AG08395 (cell line): ENCODE results near the gene GNB1.
"Not testable (repeated sequence)": the region's sequence is repeated elsewhere in the genome, so short reads cannot be mapped to it uniquely, and the experiment has no call there.

ENCODE experiments used
- DNase-seq: peaks from one replicate; pipeline ENCODE4 v3.0.0; 2012; ENCODE audit warnings: mixed read lengths, low spot score

Gene GNB1

DNA sequence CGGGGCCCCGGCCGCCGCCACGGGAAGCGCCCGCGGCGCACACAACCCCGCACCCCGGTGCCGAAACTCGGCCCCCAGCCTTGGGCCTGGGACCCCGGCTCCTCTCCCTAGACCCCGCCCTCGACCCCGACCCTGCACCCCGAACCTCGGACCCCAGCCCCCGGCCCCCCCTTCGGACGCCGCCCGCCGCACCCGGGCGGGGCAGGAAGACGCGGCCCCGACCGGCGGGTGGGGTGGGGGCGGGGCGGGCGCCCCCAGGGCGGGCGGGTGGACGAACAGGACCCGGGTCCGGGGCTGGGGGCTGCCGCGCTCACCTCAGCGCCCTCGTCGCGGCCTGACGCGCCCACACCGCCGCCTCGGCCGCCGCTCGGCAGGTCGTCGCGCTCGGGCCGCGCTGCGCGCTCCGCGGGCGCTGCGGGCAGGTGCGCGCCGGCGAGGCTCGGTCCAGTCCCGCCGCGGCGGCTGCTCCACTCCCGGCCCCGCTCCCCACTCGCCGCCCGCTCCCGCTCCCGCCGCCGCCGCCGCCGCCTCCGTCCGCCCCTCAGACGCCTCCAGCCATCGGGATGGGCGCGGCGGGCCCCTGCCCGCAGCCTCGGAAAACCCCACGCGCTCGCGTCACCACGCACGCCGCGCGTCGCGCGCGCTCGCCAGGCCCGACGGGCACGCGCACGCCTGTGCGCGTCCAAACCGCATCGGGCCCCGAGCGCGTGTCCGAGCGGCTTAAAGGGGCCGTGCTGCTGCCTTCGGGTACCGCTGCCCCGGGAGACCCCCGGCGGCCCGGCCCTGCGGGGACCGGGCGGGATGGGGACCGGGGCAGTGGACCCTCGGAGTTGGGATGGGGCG is at the start of gene GNB1:
Gene GNB1 (minus strand): TSS at position 582 of the 843 bp plus-strand sequence. CDS start 65,634 bp downstream, outside the sequence.
- peak; percentile 96 for DNase-seq

DNA sequence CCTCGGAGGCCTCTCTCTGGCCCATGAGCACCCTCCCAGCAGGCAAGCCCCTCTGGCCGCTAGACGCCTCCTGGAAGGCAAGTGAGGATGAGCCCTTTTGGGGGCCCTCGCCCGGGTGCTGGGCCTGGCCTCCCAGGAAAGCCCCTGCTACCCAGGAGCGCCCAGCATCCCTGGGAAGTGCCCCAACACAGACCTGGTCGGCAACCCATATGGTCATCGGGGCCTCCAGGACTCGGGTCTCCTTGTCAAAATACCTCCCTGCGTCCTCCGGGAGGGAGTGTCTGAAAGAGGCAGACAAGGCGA is 49.2 kb upstream of the GNB1 start:
- DNase-seq = no peak

GRCh38 chr1:1939296-1940122 is 48.6 kb upstream of the GNB1 start:
- no peak for DNase-seq

DNA sequence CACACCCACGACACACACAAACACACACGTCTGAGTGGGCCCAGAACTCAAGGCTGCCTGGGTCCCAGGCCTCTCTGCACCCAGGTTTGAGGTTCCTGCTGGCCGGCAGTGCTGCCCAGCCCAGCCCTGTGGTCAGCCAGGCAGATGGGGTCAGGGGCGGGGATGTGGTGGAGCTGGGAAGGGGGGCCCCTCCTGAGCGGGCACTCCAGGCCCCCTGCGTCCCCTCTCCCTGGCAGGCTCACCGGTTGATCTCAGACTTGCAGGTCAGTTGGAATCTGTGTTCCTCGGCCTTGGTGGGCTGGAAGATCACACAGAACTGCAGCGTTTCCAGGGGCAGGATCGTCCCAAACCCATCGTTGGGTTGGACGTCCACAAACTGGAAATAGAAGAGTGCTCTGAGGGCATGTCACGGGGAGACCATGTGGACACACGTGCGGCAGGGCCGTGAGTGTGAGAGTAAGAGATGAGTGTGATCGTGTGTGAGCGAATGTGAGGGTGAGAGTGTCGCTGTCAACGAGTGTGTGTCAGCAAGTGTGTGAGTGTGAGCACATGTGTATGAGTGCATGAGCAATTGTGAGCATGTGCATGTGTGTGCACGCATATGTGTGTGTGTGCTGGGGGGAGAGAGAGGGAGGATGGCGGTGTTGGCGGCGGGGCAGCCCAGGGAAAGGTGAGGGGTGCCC is 47.9 kb upstream of the GNB1 start:
- DNase-seq = no peak

DNA sequence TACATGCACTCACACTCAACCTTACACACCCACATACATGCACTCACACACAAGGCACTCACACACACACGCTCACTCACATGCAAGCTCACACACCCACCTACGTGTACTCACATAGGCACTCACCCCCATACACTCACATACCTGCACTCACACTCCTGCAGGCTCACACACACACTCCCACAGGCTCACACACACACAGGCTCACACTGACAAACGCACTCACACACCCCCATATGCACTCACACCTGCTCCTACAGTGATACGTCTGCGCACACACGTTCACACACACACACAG is 47.3 kb upstream of the GNB1 start:
- no peak for DNase-seq

DNA sequence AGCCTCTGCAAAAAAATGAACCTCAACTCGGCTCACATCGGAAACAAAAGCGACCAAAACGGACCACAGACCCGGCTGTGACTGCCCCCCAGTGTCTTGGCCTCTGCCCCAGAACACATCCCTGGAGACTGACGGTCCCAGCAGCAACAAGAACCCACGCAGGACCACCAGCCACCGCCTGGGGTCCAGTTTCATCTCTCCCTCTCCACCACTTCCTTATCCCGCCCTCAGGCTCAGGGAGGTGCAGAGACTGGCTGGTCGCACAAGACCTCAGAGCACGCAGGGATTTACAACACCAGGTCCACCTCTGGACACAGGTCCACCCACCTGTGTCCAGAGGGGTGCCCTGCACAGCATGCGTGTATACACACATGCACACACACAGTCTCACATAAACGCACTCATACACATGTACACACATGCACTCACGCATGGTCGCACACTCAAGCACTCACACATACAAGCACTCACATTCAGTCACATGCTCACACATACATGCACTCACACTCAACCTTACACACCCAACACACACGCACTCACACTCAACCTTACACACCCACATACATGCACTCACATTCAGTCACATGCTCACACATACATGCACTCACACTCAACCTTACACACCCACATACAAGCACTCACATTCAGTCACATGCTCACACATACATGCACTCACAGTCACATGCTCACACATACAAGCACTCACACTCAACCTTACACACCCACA is 46.8 kb upstream of the GNB1 start:
- no peak for DNase-seq

DNA sequence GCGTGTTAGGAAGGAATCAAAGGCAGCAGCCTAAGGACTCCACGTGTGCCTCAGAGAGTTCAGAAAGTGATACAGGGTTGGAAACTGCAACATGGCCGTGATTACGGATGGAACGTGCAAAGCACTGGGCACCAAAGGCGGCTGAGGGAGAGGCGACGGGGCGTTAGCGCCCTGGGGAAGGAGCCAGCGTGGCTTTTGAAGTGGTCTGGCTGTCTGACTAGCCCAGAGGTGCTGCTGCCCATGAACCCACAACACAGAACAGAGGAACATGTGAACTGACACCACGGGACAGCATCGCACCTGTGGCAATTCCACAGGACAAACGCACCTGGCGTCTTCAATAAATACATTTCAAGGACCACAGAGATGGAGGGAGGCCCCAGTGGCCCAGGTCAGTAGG is 46.2 kb upstream of the GNB1 start:
- DNase-seq = no peak

GRCh38 chr1:1934848-1935247 is 44.0 kb upstream of the GNB1 start:
- not testable (repeated sequence) for DNase-seq

DNA sequence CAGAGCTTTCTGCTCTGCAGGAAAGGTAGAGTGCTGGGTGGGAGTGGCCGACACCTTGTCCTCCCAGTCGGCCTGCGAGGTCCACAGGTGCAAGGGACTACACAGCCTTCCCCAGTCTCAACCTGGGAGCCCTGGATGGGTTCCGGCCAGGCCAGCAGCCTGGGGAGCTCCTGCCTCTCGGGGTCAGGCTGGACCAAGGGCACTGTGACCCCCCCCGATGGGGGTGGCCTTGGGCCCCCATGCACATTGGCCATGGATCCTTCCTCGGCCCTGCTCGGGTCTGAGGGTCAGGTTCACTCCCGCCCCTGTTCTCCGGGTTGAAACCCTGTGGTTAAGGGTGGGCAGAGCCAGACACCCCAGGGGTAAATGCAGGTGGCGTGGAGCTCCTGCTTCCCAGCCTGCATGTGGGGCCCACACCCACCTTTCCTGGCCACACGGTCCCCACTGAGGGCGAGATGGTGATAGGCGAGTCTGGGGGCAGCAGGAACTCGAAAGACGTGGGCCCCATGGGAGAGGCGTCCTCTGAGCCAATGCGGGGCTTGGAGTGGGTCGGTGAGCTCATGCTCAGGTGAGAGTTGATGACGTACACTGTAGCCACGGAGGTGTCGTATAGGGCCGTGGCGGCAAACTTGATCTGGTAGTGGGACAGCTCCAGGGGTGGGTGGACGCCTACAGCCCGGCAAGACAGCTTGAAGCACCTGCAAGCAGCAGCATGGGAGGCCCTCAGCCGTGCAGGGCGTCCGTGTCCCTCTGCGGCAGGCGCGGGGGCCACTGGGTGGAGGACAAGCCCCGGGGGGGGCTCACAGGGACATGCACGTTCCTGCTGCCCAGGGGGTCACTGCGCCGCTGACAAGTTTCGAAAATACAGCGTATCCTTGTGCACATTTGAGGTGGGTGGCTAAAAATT is 39.0 kb upstream of the GNB1 start:
- DNase-seq = no peak

GRCh38 chr1:1929102-1929638 is 38.3 kb upstream of the GNB1 start:
- DNase-seq = no peak

DNA sequence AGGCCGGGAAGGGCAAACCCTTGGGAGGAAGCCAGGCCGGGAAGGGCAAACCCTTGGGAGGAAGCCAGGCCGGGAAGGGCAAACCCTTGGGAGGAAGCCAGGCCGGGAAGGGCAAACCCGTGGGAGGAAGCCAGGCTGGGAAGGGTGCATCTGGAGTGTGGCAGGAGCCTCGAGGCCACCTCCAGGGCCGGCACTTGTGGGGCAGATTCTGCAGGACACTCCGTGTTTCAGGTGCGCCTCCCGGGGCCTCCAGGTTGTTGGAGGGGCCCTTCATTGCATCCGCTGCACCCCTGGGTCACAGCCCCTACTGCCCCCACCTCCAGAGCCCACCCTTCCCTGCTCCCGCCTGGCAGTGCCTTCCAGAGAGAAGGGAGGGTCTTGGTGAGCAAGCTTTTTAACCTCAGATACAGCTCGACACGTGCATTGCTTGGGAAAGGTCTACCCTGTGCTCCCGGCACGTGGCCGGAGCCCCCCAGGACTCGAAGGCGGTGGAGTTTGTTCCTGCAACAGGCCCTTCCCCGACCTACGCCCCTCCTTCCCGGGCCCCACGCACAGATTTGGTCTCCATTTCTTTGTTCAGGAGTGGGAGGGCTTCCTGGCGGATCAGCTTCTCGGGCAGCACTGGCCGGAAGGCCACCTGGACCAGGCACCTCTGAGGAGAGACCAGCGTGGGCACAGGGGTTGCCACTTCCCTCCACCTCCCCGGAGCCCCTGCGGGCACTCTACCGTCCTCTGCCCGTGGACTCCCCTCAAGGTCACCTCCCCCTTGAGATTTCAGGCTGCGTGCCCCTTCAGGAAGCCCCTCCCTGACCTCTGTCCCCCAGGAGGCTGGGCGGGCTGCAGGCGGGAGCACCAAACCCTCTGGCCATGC is 37.6 kb upstream of the GNB1 start:
- DNase-seq = no peak

- no peak for DNase-seq
These were observed 36.9 kb upstream of the GNB1 start for GRCh38 chr1:1927751-1928150.

DNA sequence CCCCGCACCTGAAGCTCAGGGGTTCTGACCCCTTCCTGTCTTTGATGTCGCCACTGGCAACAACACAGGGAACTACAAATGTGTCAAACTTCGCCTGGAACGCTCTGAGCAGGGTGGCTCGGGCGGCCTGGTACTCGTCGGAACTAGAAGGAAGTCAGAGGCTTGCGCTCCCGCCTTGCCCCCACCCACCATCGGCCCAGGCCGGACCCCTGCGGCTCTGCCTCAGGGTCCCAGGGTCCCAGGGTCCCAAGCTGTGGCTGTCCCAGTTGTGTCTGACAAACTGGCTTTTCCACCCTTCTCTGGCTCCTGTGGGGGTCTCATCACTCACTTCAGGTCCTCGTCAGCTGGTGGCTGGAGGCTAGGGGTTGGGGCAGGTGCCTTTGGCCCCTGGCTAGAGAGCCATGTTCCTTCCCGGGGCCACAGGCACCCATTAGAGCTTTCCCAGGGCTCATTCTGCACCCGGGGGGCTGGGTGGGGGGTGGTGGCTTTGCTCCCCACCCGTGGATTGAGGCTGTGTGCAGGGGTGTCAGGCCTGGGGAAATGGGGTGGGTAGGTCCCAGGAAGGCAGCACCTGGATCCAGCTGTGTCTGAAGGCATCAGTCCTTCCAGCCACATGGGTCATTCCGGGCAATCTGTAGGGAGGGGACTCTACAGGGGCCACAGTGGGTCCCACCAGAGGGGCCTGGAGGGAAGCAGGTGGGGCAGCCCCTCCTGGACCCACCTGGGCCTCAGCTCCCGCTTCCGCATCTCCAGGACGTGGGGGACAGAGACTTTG is 36.2 kb upstream of the GNB1 start:
- DNase-seq = no peak

DNA sequence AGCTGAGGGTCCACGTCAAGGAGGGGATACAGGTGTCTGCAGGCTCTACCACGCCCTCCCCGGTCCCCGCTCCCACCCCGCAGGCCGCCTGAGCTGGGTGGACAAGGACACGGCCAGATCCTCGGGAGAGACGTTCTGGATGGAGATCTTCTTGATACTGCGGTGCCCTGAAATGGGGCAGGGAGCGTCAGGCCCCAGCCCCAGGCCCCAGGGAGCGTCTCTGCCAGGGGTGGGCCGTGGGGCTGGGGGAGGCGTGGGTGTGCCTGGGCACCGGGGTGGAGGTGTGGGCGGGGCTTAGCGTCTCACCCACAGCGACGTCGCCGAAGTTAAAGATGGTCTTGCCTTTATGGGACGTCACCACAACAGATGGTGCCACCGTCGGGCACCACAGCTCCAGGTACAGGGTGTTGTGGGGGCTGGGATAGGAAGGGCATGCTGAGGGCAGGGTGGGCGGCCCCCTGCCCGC is 35.5 kb upstream of the GNB1 start:
- no peak for DNase-seq

GRCh38 chr1:1925437-1926345 is 34.8 kb upstream of the GNB1 start:
- no peak for DNase-seq

DNA sequence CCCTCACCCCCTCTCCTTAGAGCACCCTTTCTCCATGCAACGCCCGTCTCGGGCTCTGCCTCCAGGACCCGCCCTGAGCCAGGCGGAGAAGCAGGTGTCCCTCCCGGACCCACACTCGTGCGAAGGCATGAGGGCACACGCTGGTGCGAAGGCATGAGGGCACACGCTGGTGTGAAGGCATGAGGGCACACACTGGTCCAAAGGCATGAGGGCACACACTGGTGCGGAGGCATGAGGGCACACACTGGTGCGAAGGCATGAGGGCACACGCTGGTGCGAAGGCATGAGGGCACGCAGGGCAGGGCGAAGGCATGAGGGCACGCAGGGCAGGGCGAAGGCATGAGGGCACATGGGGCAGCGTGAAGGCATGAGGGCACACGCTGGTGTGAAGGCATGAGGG is 34.0 kb upstream of the GNB1 start:
- no peak for DNase-seq

- DNase-seq = no peak
These were observed 33.5 kb upstream of the GNB1 start for GRCh38 chr1:1924386-1924785.
